HEK293 (cell line): ENCODE measurements around the gene DRD4.

Experiments used
- SALL2 ChIP-seq: fragments of 450-650 bp; formaldehyde crosslinking; IDR thresholded peaks from 2 replicates; pipeline ENCODE4 v1.5.0; 2017; ENCODE audit warnings: missing biosample characterization, mild to moderate bottlenecking, missing genetic modification characterization, borderline replicate concordance
- TCF7L2 ChIP-seq: IDR thresholded peaks from 2 replicates; pipeline ENCODE4 v1.6.1; 2011; ENCODE audit warnings: low read depth, mild to moderate bottlenecking, inconsistent platforms, low read length, moderate library complexity, borderline replicate concordance
- ZNF114 ChIP-seq: fragments of 450-650 bp; formaldehyde crosslinking; IDR thresholded peaks from 2 replicates; pipeline ENCODE4 v1.5.0; 2017; ENCODE audit warnings: missing biosample characterization, missing genetic modification characterization
- ZNF311 ChIP-seq: fragments of 450-650 bp; formaldehyde crosslinking; IDR thresholded peaks from 2 replicates; pipeline ENCODE4 v1.5.1; 2017; ENCODE audit warnings: missing biosample characterization, missing genetic modification characterization, borderline replicate concordance
- ZNF549 ChIP-seq: fragments of 450-650 bp; IDR thresholded peaks from 2 replicates; pipeline ENCODE4 v1.5.1; 2018; ENCODE audit warnings: missing biosample characterization, missing genetic modification characterization, mild to moderate bottlenecking, inconsistent platforms, moderate library complexity
- ZNF585B ChIP-seq: fragments of 450-650 bp; formaldehyde crosslinking; IDR thresholded peaks from 2 replicates; pipeline ENCODE4 v1.5.1; 2016; ENCODE audit warnings: missing biosample characterization, missing genetic modification characterization
- TF ChIP-seq, protein P1 (sequence below): fragments of 450-650 bp; formaldehyde crosslinking; IDR thresholded peaks from 2 replicates; pipeline ENCODE4 v1.5.1; 2016; ENCODE audit warnings: missing biosample characterization, missing genetic modification characterization
- TF ChIP-seq, protein P2 (sequence below): fragments of 450-650 bp; formaldehyde crosslinking; optimal IDR thresholded peaks from 2 replicates; pipeline ENCODE3; 2016; ENCODE audit warnings: missing biosample characterization, mild to moderate bottlenecking, missing genetic modification characterization

DNA sequence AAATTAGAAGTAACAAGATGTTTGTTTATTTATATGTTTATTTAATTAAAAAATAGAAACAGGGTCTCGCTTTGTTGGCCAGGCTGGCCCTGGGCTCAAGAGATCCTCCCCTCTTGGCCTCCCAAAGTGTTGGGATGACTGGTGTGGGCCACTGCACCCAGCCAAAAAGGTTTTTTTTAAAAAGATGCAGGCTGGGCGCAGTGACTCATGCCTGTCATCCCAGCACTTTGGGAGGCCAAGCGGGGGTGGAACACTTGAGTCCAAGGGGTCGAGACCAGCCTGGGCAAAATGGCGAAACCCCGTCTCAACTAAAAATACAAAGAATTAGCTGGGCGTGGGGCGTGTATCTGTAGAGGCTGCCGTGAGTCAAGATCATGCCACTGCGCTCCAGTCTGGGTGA lies 13.4 kb downstream of the DRD4 start:
- TF ChIP-seq ZNF114: no peak
- no peak for TF ChIP-seq SALL2 (tag by site-specific recombination)
- TF ChIP-seq, protein P1, sequence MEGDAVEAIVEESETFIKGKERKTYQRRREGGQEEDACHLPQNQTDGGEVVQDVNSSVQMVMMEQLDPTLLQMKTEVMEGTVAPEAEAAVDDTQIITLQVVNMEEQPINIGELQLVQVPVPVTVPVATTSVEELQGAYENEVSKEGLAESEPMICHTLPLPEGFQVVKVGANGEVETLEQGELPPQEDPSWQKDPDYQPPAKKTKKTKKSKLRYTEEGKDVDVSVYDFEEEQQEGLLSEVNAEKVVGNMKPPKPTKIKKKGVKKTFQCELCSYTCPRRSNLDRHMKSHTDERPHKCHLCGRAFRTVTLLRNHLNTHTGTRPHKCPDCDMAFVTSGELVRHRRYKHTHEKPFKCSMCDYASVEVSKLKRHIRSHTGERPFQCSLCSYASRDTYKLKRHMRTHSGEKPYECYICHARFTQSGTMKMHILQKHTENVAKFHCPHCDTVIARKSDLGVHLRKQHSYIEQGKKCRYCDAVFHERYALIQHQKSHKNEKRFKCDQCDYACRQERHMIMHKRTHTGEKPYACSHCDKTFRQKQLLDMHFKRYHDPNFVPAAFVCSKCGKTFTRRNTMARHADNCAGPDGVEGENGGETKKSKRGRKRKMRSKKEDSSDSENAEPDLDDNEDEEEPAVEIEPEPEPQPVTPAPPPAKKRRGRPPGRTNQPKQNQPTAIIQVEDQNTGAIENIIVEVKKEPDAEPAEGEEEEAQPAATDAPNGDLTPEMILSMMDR (tag by site-specific recombination): no peak
- no peak for TF ChIP-seq ZNF311 (tag by site-specific recombination)
- no peak for TF ChIP-seq TCF7L2
- no peak for TF ChIP-seq ZNF549 (tag by site-specific recombination)
- TF ChIP-seq, protein P2, sequence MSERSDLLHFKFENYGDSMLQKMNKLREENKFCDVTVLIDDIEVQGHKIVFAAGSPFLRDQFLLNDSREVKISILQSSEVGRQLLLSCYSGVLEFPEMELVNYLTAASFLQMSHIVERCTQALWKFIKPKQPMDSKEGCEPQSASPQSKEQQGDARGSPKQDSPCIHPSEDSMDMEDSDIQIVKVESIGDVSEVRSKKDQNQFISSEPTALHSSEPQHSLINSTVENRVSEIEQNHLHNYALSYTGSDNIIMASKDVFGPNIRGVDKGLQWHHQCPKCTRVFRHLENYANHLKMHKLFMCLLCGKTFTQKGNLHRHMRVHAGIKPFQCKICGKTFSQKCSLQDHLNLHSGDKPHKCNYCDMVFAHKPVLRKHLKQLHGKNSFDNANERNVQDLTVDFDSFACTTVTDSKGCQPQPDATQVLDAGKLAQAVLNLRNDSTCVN (tag by site-specific recombination): no peak
- TF ChIP-seq ZNF585B (tag by site-specific recombination): no peak
